CD4-positive, alpha-beta T cell treated with Interleukin-6 at 100 ng/mL for 8 hours (primary cell): ENCODE measurements around the gene MAMDC4.
A peak's percentile ranks its signal among the peaks of the same experiment; 100 is the strongest.

Source experiments
- DNase-seq: peaks from one replicate; pipeline ENCODE4 v3.0.0-alpha.2; 2020; ENCODE audit warnings: mixed read lengths, low spot score

MAMDC4 gene

DNA sequence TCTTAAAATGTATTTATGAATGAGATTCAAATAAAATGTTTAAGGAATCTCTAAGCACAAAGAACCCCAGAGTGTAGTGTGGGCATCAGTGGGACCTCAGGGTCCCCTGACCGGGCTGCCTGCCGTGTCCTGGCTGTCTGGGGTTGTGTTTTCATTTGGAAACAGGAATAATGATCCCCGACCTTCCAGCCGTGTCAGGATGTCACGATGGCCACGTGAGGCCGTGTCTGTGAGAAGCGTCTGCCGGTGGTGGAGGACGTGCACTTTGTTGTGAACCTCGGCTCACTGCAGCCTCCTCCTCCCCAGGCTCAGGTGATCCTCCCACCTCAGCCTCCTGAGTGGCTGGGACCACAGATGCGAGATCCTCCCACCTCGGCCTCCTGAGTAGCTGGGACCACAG lies 38.5 kb downstream of the MAMDC4 start:
- DNase-seq, result no peak

DNA sequence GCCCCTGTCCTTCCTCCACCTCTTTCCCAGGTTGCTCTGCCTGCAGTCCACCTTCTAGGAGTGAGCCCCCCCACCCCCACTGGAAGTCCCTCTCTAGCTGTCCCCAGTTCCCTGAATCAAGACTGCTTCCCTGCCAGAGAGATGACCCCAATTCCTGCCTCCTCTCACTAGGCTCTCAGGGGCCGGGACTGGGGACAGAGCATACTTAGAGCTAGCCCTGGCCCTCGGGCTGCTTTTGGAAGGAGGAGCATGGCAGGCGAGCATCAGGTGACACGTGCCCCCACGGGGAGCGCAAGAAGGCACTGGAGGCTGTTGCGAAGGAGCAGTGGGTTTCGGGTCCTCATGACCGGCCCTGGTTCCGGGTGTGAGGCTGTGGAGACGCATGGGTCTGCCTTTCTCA lies 43.9 kb downstream of the MAMDC4 start:
- no peak for DNase-seq

DNA sequence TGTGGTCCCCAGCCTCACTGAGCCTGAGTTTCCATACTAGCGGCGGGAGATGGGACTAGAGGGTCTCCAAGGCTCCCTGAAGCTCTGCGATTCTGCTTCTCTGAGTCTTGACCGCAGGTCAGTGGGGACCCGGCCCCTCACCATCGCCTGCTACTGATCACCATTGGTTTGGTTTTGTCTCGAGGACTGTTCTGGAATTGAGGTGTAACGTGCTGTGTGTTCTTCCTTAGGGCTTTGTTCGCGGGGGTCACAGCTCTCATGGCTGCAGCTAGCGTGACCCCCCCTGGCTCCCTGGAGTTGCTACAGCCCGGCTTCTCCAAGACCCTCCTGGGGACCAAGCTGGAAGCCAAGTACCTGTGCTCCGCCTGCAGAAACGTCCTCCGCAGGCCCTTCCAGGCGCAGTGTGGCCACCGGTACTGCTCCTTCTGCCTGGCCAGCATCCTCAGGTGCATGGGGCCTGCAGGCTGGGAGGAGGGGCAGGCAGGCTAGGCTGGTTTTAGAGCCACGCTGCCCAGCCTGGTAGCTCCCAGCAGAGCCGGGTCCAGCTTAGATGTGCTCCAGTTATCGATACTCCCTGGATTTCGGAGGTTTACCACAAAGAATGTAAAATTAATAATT lies 46.4 kb downstream of the MAMDC4 start:
- DNase-seq, result no peak

DNA sequence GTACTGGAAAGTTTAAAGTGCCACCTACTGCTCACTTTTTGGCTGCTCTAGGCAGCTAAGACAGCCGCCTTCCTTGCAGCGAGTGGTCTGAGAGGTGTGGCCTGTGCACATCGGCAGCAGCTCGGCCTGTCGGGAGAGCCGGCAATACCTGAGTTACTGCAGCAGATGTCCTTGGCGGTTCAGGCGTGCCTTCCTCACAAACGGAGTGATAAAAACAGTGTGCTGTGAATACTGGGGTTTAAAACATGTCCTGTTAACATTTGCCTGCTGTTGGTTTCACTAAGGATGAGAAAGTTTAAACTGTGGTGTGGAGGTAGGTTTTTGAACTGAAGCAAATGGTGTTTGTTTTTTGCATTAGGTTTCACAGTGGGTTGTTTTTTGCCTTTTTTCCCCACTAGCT lies 47.0 kb downstream of the MAMDC4 start:
- no peak for DNase-seq

DNA sequence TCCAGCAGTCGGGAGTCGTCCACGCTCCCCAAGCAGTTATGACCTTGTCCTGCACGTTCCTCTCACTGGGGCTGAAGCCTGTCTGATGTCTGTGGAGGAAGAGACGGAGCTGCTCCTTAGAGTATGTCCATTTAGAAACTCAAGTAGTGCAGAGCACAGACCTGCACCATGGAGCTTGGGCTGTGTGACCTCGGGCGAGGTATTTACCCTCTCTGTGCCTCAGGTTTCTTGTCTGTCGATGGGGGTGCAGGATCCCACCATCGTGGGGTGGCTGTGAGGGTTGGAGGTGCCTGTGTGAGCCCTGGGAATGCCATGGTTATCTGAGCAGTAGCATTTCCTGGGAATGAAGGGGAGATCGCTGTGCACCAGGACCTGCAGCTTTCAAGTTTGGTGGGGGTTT lies 48.4 kb downstream of the MAMDC4 start:
- DNase-seq, result no peak

DNA sequence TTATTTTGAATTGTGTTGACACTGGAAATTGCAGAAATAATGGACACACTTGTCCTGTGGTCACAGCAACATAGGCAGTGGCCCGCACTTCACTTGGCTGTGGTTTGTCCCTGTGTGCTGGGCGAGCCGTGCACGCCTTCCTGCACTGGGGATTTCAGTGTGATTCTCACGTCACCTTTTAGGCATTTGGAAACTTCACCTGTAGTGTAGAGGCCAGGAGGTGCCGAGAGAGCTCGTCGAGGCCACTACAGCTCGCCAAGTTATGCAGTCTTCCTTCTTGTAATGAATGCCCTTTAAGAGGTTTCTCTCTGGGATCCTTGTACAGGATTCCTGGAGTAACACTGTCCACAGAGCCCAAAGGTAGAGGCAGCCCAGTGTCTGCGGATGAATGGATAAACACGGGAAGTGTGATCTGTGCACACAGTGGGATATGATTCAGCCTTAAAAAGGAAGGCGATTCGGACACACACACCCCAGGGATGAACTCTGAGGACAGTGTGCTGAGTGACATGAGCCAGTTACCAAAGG lies 48.9 kb downstream of the MAMDC4 start:
- no peak for DNase-seq

DNA sequence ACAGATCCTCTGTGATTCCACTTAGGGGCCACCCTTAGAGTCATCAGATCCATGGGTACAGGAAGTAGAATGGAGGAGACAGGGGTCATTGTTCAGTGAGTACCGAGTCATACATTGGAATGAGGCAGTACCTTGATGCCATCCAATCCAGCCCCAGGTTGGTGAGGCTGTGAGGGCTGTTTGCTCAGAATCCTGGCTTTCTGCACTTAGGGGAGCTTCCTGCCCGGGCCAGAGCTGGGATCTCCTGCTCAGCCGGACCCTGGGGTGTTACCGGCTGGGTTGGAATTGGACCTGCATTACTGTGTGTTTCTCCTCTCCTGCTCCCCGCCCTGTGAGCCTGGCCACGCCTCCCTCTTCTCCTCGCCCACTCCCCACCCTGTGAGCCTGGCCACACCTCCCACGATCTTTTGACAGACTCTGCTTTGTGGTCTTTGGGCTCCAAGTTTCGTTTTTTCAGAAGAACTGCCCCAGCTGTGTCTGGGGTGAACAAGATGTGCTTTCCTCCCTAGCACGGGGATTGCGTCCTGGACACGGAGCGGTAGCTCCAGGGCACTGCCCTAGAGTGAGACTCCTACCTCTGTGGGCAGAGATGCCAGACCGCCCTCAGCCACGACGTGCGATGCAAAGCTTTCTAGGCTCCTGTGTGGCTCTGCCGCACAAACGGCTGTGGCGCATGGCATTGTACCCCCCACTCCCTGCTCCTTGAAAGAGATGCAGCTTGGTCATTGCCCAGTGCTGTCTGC lies 49.5 kb downstream of the MAMDC4 start:
- peak; percentile 76 for DNase-seq

DNA sequence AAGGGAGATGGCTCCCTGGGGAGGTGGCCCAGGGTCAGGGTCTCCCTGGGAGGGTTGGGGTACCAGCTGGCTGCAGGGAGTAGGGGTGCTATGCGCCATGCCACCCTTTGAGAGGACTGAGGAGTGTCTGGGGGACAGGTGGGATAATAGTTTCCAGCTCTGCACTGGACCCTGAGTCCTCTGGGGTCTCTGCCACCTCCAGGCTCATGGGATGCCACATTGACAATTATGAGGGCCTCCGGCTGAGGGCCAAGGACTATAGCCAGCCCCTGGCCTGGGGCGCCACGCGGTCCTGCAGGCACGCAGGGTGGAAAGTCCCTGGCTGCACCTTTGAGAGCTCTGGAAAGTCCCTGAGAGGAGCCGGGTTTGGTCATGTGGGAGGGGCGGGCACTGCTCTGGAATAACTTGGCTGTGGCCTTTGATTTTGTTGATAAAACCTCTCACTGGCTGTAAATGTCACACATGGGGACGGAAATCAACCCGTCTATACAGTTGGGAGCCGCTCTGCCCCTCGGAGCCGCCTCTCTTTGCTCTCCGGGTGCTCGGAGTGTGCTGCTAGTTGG lies 50.2 kb downstream of the MAMDC4 start:
- peak; percentile 84 for DNase-seq

DNA sequence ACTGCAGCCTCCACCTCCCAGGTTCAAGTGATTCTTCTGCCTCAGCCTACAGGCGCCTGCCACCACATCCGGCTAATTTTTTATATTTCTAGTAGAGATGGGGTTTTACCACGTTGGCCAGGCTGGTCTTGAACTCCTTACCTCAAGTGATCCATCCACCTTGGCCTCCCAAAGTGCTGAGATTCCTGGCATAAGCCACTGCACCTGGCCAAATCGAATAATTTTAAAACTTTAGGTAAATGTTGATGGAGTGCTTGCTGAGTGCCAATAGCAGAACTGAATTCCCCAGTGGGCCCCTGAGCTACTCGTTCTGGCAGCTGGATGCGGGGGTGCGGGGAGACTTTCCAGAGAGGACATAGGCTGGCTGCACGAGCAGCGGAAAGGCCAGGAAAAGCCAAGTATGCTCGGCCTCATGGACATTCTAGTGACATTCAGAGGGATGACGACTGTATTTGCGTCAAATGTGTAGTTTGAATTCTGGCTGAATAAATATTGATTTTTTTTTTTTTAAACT lies 51.0 kb downstream of the MAMDC4 start:
- no peak for DNase-seq

DNA sequence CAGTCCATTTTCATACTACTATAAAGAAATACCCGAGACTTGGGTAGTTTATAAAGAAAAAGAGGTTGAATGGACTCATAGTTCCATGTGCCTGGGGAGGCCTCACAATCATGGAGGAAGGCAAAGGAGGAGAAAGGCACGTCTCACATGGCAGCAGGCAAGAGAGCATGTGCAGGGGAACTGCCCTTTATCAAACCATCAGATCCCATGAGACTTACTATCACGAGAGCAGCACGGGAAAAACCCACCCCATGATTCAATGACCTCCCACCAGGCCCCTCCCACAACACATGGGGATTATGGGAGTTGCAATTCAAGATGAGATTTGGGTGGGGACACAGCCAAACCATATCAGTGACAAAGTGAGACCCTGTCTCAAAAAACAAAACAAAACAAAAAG lies 54.1 kb downstream of the MAMDC4 start:
- DNase-seq, result no peak

DNA sequence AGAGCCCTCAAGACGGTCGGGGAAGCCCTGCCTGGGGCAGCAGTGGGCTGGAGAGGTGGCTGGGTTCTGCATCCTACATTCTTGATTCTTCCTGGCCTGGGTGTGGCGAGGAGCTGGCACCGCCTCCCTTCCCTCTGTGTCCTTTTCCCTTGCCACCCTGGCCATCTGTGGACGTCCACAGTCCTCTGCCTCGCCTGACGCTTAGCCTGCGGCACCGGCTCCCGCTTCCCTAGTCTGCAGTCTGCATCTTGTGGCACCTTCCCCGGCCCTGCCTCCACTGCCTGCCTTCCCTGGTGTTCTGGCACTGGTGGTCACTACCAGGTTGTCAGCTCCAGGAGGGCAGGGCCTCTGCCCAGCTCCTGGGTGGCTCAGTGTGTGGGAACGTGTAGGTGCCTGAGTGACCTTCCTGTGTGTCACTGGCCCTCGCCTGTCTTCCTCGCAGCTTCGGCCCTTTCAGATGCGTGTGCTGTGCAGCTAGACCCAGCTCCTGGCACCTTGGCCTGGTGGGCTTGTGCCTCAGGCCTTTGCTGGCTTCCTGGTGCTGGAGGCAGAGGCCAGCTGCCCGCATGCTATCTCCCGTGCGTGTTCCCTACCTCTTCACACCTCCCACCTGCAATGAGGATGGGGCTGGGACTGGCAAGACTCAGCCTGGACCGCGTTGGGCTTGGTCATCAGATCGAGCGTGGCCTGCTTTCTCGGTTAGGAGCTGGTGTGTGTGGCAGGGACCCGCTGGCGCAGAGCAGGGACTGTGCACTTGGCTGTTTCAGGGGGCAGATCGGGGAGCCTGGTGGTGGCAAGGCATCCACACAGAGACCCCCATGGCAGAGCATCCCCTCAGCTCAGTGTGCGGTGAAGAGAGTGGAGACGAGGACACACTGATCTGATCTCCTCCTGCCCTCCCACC lies 55.1 kb downstream of the MAMDC4 start:
- no peak for DNase-seq
